ENCODE results near the gene SECISBP2L.
"Not testable (repeated sequence)": the region's sequence is repeated elsewhere in the genome, so short reads cannot be mapped to it uniquely, and the experiment has no call there.

SECISBP2L gene

GRCh38 chr15:49084285-49084570 lies 38.0 kb upstream of the SECISBP2L start:
- no peak for TF ChIP-seq CTCF (IDR thresholded peaks at IDR 0.05; ENCODE audit: low read depth, low read length, missing control alignments)
- H3K27ac ChIP-seq, result no peak overlapping the region
- no peaks in the 10 kb centered on the region for H3K27me3 ChIP-seq (replicated peaks)
- in situ Hi-C loops (cut with HindIII; ENCODE audit: low pct_ligation_motif_present, low sequenced_read_pairs), result no loop called here
- no peaks in the 10 kb centered on the region for H3K36me3 ChIP-seq (replicated peaks)
- H3K4me3 ChIP-seq (ENCODE audit: low read depth, low read length), result no peak overlapping the region
- DNase-seq, result no peak

- peak overlapping the region; percentile 30 for H3K27ac ChIP-seq
- peak; percentile 33 for DNase-seq
- no peak for TF ChIP-seq CTCF (IDR thresholded peaks at IDR 0.05; ENCODE audit: low read depth, low read length, missing control alignments)
- no peaks in the 10 kb centered on the region for H3K36me3 ChIP-seq (replicated peaks)
- in situ Hi-C loops (cut with HindIII; ENCODE audit: low pct_ligation_motif_present, low sequenced_read_pairs), result no loop called here
- no peaks in the 10 kb centered on the region for H3K27me3 ChIP-seq (replicated peaks)
- no peak overlapping the region for H3K4me3 ChIP-seq (ENCODE audit: low read depth, low read length)
These were observed 37.4 kb upstream of the SECISBP2L start for GRCh38 chr15:49083401-49084284.

GRCh38 chr15:49082960-49083359 lies 36.7 kb upstream of the SECISBP2L start:
- peak; percentile 36 for DNase-seq

GRCh38 chr15:49079340-49080039 lies 33.2 kb upstream of the SECISBP2L start:
- no peak overlapping the region for H3K4me3 ChIP-seq (ENCODE audit: low read depth, low read length)
- DNase-seq, result no peak
- TF ChIP-seq CTCF (IDR thresholded peaks at IDR 0.05; ENCODE audit: low read depth, low read length, missing control alignments), result no peak
- H3K27me3 ChIP-seq (replicated peaks), result no peaks in the 10 kb centered on the region
- no peak overlapping the region for H3K27ac ChIP-seq
- in situ Hi-C loops (cut with HindIII; ENCODE audit: low pct_ligation_motif_present, low sequenced_read_pairs), result no loop called here
- H3K36me3 ChIP-seq (replicated peaks), result no peaks in the 10 kb centered on the region

More at GRCh38 chr15:49082960-49083359, 36.7 kb upstream of the SECISBP2L start:
- in situ Hi-C loops (cut with HindIII; ENCODE audit: low pct_ligation_motif_present, low sequenced_read_pairs), result no loop called here
- Histone ChIP-seq H3K4me3 (ENCODE audit: low read depth, low read length) (no peak overlapping the region), H3K27me3 (replicated peaks) (no peaks in the 10 kb centered on the region), H3K36me3 (replicated peaks) (no peaks in the 10 kb centered on the region), H3K27ac (peak overlapping the region; percentile 30)
- TF ChIP-seq CTCF (IDR thresholded peaks at IDR 0.05; ENCODE audit: low read depth, low read length, missing control alignments), result no peak

- TF ChIP-seq CTCF (IDR thresholded peaks at IDR 0.05; ENCODE audit: low read depth, low read length, missing control alignments), result no peak
- no peak overlapping the region for H3K27ac ChIP-seq
- no peak overlapping the region for H3K4me3 ChIP-seq (ENCODE audit: low read depth, low read length)
- no peak for DNase-seq
- in situ Hi-C loops (cut with HindIII; ENCODE audit: low pct_ligation_motif_present, low sequenced_read_pairs), result no loop called here
- no peaks in the 10 kb centered on the region for H3K36me3 ChIP-seq (replicated peaks)
- no peaks in the 10 kb centered on the region for H3K27me3 ChIP-seq (replicated peaks)
These were observed 29.6 kb upstream of the SECISBP2L start for GRCh38 chr15:49075881-49076280.

GRCh38 chr15:49074589-49075287 lies 28.5 kb upstream of the SECISBP2L start:
- H3K36me3 ChIP-seq (replicated peaks), result not testable (repeated sequence)

More at GRCh38 chr15:49074589-49075287, 28.5 kb upstream of the SECISBP2L start:
- H3K27me3 ChIP-seq (replicated peaks); H3K27ac ChIP-seq; in situ Hi-C loops (cut with HindIII; ENCODE audit: low pct_ligation_motif_present, low sequenced_read_pairs); H3K4me3 ChIP-seq (ENCODE audit: low read depth, low read length); DNase-seq: not testable (repeated sequence)
